ENCODE results near the gene TH. TPM values are rescaled to one million over a fixed set of nuclear protein-coding genes. Genes with fewer than 3 reads are reported as not detected.

Gene TH
- polyA plus RNA-seq, 2 of the 4 experiments (the other 2 are of a cell fraction): not detected

- no peak overlapping the region for H3K27ac ChIP-seq
- no peak for ATAC-seq
- CTCF ChIA-PET: interaction anchor here (0.6 to 7.5 kb wide), 6 partner anchors 45 to 330 kb away, joined by 3 to 138 read pairs (median 8); partner anchors contain the start of genes C11orf21 and TSPAN32
Observed at GRCh38 chr11:2201542-2201941, 29.9 kb upstream of the TH start.

GRCh38 chr11:2200957-2201519 lies 29.4 kb upstream of the TH start:
- no peak overlapping the region for H3K27ac ChIP-seq
- DNase-seq (ENCODE audit: low read depth in 1 of 2, low spot score in 1 of 2) (no peak), FAIRE-seq (no peak), ATAC-seq (no peak)
- H3K4me1 ChIP-seq: no peaks in the 10 kb centered on the region
- WGBS (ENCODE audit: missing lambda C conversion rate): 58% methylated on average over 1 of the region's 1 CpG
- H3K4me2 ChIP-seq: no peak overlapping the region
- TF ChIP-seq NFE2L2 (conservative IDR thresholded peaks at IDR 0.05; ENCODE audit: low read length) (no peak), SREBF2 (IDR thresholded peaks at IDR 0.05) (no peak), USF2 (IDR thresholded peaks at IDR 0.05) (no peak), HOXA7 (CRISPR knock-in tag; IDR thresholded peaks at IDR 0.05) (no peak), JUNB (IDR thresholded peaks at IDR 0.05) (no peak)
- no peaks in the 10 kb centered on the region for H3K9me3 ChIP-seq
- CTCF ChIA-PET: interaction anchor here (0.6 to 7.5 kb wide), 6 partner anchors 101 to 331 kb away, joined by 3 to 138 read pairs (median 14); partner anchors contain the start of genes C11orf21 and TSPAN32
- H3K4me3 ChIP-seq: no peak overlapping the region
- POLR2A ChIA-PET: no interaction called here

More at GRCh38 chr11:2201542-2201941, 29.9 kb upstream of the TH start:
- no peak for TF ChIP-seq EHMT2 (IDR thresholded peaks at IDR 0.05; ENCODE audit: low read depth)
- no peak for TF ChIP-seq TP53 (CRISPR knock-in tag; IDR thresholded peaks at IDR 0.05)
- no peak for TF ChIP-seq RFX5 (IDR thresholded peaks at IDR 0.05)
- TF ChIP-seq CBX8 (IDR thresholded peaks at IDR 0.05): no peak
- no peak for TF ChIP-seq HMGXB4 (CRISPR knock-in tag; IDR thresholded peaks at IDR 0.05; ENCODE audit: borderline replicate concordance)
- no peak for TF ChIP-seq BHLHE40 (IDR thresholded peaks at IDR 0.05; ENCODE audit: low read depth, low read length)
- no peak for TF ChIP-seq MAFK (IDR thresholded peaks at IDR 0.05; ENCODE audit: partially characterized antibody)
- no peak for TF ChIP-seq MAZ (IDR thresholded peaks at IDR 0.05; ENCODE audit: borderline replicate concordance, low read depth, low read length)
- TF ChIP-seq ZFP36 (IDR thresholded peaks at IDR 0.05; ENCODE audit: borderline replicate concordance, partially characterized antibody): no peak
- TF ChIP-seq CHD4 (IDR thresholded peaks at IDR 0.05; ENCODE audit: borderline replicate concordance): no peak
- no peak for TF ChIP-seq USF2 (IDR thresholded peaks at IDR 0.05)
- TF ChIP-seq NR3C1 (IDR thresholded peaks at IDR 0.05): no peak
- Histone ChIP-seq H3K4me1 (no peaks in the 10 kb centered on the region), H3K4me3 (no peak overlapping the region), H3K4me2 (no peak overlapping the region), H3K9me3 (no peaks in the 10 kb centered on the region)
- 58% methylated on average over 2 of the region's 2 CpGs for WGBS (ENCODE audit: missing lambda C conversion rate)
- DNase-seq (ENCODE audit: low read depth in 1 of 2, low spot score in 1 of 2) (no peak), FAIRE-seq (no peak)
- POLR2A ChIA-PET: no interaction called here

- no peak overlapping the region for H3K4me2 ChIP-seq
- DNase-seq (ENCODE audit: low read depth in 1 of 2, low spot score in 1 of 2) (no peak), ATAC-seq (no peak), FAIRE-seq (no peak)
- H3K27ac ChIP-seq: no peak overlapping the region
- 36% methylated on average over 11 of the region's 11 CpGs for WGBS (ENCODE audit: missing lambda C conversion rate)
- H3K4me3 ChIP-seq: no peak overlapping the region
- no peak for TF ChIP-seq TP53 (CRISPR knock-in tag; IDR thresholded peaks at IDR 0.05)
- ChIA-PET POLR2A (no interaction called here), CTCF (interaction anchor here (0.7 to 7.5 kb wide), 5 partner anchors 8 to 331 kb away, joined by 3 to 138 read pairs (median 22); partner anchors contain the start of genes C11orf21 and TSPAN32)
- H3K4me1 ChIP-seq: no peaks in the 10 kb centered on the region
- H3K9me3 ChIP-seq: no peaks in the 10 kb centered on the region
Observed at GRCh38 chr11:2200536-2200935, 28.9 kb upstream of the TH start.

Data from A549 (cell line).